H9 (cell line): ENCODE data around the gene TRIOBP. TPM values are rescaled to one million over a fixed set of nuclear protein-coding genes. Genes with fewer than 3 reads are reported as not detected.

ENCODE experiments used
- DNase-seq: peaks from one replicate; pipeline ENCODE4 v3.0.0-alpha.2; 2017
- H2AFZ ChIP-seq: one replicate; pipeline ENCODE4 v1.6.1; 2013; ENCODE audit warnings: mild to moderate bottlenecking, low read length, control low read depth, moderate library complexity
- H2AK5ac ChIP-seq: 2 replicates; pipeline ENCODE4 v1.6.1; 2013; ENCODE audit warnings: low read length, control low read depth, mixed read lengths; ENCODE audit not compliant: insufficient read length
- H2BK120ac ChIP-seq: one replicate; pipeline ENCODE4 v1.6.1; 2013; ENCODE audit warnings: low read depth, mild to moderate bottlenecking, low read length, control low read depth, inconsistent platforms; ENCODE audit not compliant: poor library complexity, severe bottlenecking
- H2BK12ac ChIP-seq: 2 replicates; pipeline ENCODE4 v1.6.1; 2013; ENCODE audit warnings: low read length, control low read depth, mixed read lengths, low read depth; ENCODE audit not compliant: insufficient read length
- H2BK15ac ChIP-seq: 2 replicates; pipeline ENCODE4 v1.6.1; 2013; ENCODE audit warnings: low read depth, low read length, control low read depth
- H2BK20ac ChIP-seq: one replicate; pipeline ENCODE4 v1.6.1; 2013; ENCODE audit warnings: low read depth, mild to moderate bottlenecking, low read length, control low read depth, inconsistent platforms; ENCODE audit not compliant: poor library complexity, severe bottlenecking
- H2BK5ac ChIP-seq: 2 replicates; pipeline ENCODE4 v1.6.1; 2013; ENCODE audit warnings: low read length, control low read depth, mixed read lengths; ENCODE audit not compliant: insufficient read length
- H3K14ac ChIP-seq: 2 replicates; pipeline ENCODE4 v1.6.1; 2013; ENCODE audit warnings: low read length, control low read depth; ENCODE audit not compliant: insufficient read depth
- H3K18ac ChIP-seq: 2 replicates; pipeline ENCODE4 v1.6.1; 2013; ENCODE audit warnings: low read depth, mild to moderate bottlenecking, mixed read lengths, low read length, control low read depth; ENCODE audit not compliant: insufficient read length
- H3K23ac ChIP-seq: 2 replicates; pipeline ENCODE4 v1.6.1; 2013; ENCODE audit warnings: low read length, control low read depth, mixed read lengths, low read depth; ENCODE audit not compliant: insufficient read length
- H3K23me2 ChIP-seq: 2 replicates; pipeline ENCODE4 v1.6.1; 2013; ENCODE audit warnings: low read depth, mild to moderate bottlenecking, mixed read lengths, low read length, control low read depth; ENCODE audit not compliant: insufficient read length, poor library complexity, severe bottlenecking
- H3K27ac ChIP-seq: 2 replicates; pipeline ENCODE4 v1.5.1; 2013; ENCODE audit warnings: low read length, control low read depth, mixed read lengths, low read depth; ENCODE audit not compliant: insufficient read length
- H3K27me3 ChIP-seq: 2 replicates; pipeline ENCODE4 v1.6.1; 2013; ENCODE audit warnings: low read length, control low read depth, inconsistent platforms; ENCODE audit not compliant: insufficient read depth
- H3K4ac ChIP-seq: 2 replicates; pipeline ENCODE4 v1.6.1; 2013; ENCODE audit warnings: low read depth, mild to moderate bottlenecking, control low read depth, inconsistent platforms, low read length, moderate library complexity
- H3K4me1 ChIP-seq: 2 replicates; pipeline ENCODE4 v1.6.1; 2013; ENCODE audit warnings: low read length, control low read depth, inconsistent platforms; ENCODE audit not compliant: insufficient read depth
- H3K4me2 ChIP-seq: 2 replicates; pipeline ENCODE4 v1.6.1; 2013; ENCODE audit warnings: low read length, control low read depth, mixed read lengths; ENCODE audit not compliant: insufficient read length, insufficient read depth
- H3K56ac ChIP-seq: 2 replicates; pipeline ENCODE4 v1.6.1; 2013; ENCODE audit warnings: low read depth, mild to moderate bottlenecking, mixed read lengths, low read length, control low read depth; ENCODE audit not compliant: insufficient read length
- H3K79me1 ChIP-seq: 2 replicates; pipeline ENCODE4 v1.6.1; 2013; ENCODE audit warnings: low read depth, mild to moderate bottlenecking, moderate library complexity, low read length, control low read depth, inconsistent platforms; ENCODE audit not compliant: insufficient read depth, poor library complexity, severe bottlenecking
- H3K79me2 ChIP-seq: 2 replicates; pipeline ENCODE4 v1.6.1; 2013; ENCODE audit warnings: low read length, control low read depth, inconsistent platforms; ENCODE audit not compliant: insufficient read depth
- H3K9ac ChIP-seq: 2 replicates; pipeline ENCODE4 v1.6.1; 2013; ENCODE audit warnings: low read length, control low read depth, mixed read lengths; ENCODE audit not compliant: insufficient read length; ENCODE audit errors: extremely low read depth
- H3K9me3 ChIP-seq: one replicate; pipeline ENCODE4 v1.6.1; 2013; ENCODE audit warnings: low read depth, low read length, inconsistent platforms; ENCODE audit not compliant: control insufficient read depth
- H3T11ph ChIP-seq: one replicate; pipeline ENCODE4 v1.6.1; 2013; ENCODE audit warnings: mild to moderate bottlenecking, low read length, control low read depth, inconsistent platforms
- H4K20me1 ChIP-seq: one replicate; pipeline ENCODE4 v1.6.1; 2013; ENCODE audit not compliant: control insufficient read depth, insufficient read length, insufficient read depth
- H4K5ac ChIP-seq: 2 replicates; pipeline ENCODE4 v1.6.1; 2013; ENCODE audit warnings: low read depth, mild to moderate bottlenecking, mixed read lengths, low read length, control low read depth; ENCODE audit not compliant: insufficient read length
- H4K8ac ChIP-seq: replicated peaks from 2 replicates; pipeline ENCODE4 v1.6.1; 2013; ENCODE audit warnings: low read length, control low read depth, mixed read lengths, low read depth; ENCODE audit not compliant: insufficient read length
- H4K91ac ChIP-seq: 2 replicates; pipeline ENCODE4 v1.6.1; 2013; ENCODE audit warnings: low read depth, mild to moderate bottlenecking, moderate library complexity, mixed read lengths, low read length, control low read depth; ENCODE audit not compliant: insufficient read length
- H3K27ac Mint-ChIP-seq, 3 experiments: 2 replicates in 2 of 3; 3 replicates in 1 of 3; pipeline ENCODE4 v1.8.0; 2020 to 2021; ENCODE audit warnings: mixed read lengths in 3 of 3, mild to moderate bottlenecking in 1 of 3, moderate library complexity in 1 of 3
- H3K27me3 Mint-ChIP-seq: 2 replicates; pipeline ENCODE4 v1.8.0; 2021; ENCODE audit warnings: low read depth, mild to moderate bottlenecking, moderate library complexity, mixed read lengths
- H3K36me3 Mint-ChIP-seq, 3 experiments: 2 replicates in 2 of 3; 3 replicates in 1 of 3; pipeline ENCODE4 v1.8.0; 2020 to 2021; ENCODE audit warnings: low read depth in 3 of 3, mixed read lengths in 3 of 3; ENCODE audit not compliant: insufficient read depth in 1 of 3
- H3K4me1 Mint-ChIP-seq, 2 experiments: 2 replicates each; pipeline ENCODE4 v1.8.0; 2020; ENCODE audit warnings: mixed read lengths in 2 of 2
- H3K4me3 Mint-ChIP-seq, 2 experiments: 2 replicates in 1 of 2; 3 replicates in 1 of 2; pipeline ENCODE4 v1.8.0; 2020 to 2021; ENCODE audit warnings: mild to moderate bottlenecking in 2 of 2, mixed read lengths in 2 of 2, moderate library complexity in 1 of 2
- H3K9me3 Mint-ChIP-seq, 2 experiments: 2 replicates in 1 of 2; 3 replicates in 1 of 2; pipeline ENCODE4 v1.8.0; 2020; ENCODE audit warnings: mild to moderate bottlenecking in 2 of 2, mixed read lengths in 2 of 2, moderate library complexity in 1 of 2
- WGBS: extraction: QIAGEN DNeasy Blood & Tissue Kit; methylation state at CpG from one replicate; pipeline ENCODE4 v1.1.7; 2013; ENCODE audit warnings: missing lambda C conversion rate, low lambda C conversion rate, mixed read lengths; ENCODE audit not compliant: insufficient read length; ENCODE audit errors: extremely low coverage; 5-methylcytosine and 5-hydroxymethylcytosine counted together
- total RNA-seq: library from RNA; stranded (reverse); gene quantifications from 2 replicates; pipeline ENCODE4 v1.2.1, GENCODE V29; 2021
- TF ChIP-seq, protein P1 (sequence below): fragments of 200-600 bp; sonication (generic); conservative IDR thresholded peaks from 3 replicates; pipeline ENCODE4 v1.8.0; 2021; ENCODE audit warnings: antibody characterized with exemption, mild to moderate bottlenecking

Gene TRIOBP
- total RNA-seq, 1 experiment from 2014 or later, result 52.7 TPM

DNA sequence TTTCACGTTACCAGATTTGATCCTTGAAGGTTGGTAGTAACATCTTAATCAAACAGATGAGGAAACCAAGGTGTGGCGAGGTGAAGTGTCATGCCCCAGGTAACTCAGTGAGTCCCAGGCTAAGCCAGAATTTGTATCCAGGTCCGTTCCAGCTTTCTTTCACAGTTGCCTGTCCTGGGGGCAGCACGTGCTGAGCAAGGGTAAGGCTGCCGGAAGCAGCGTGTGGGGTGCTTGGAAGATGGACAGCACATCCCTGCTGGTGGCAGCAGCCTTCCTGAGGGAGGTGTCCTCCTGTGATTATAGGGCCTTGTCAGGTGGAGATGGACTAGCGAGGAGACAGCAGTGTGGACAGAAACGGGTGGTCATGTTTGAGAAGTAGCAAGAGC, 50.9 kb downstream of the TRIOBP start:
- no peaks in the 10 kb centered on the region for H3K79me2 ChIP-seq
- H3K23ac ChIP-seq, result no peak overlapping the region
- H2BK20ac ChIP-seq, result no peak overlapping the region
- Mint-ChIP-seq H3K36me3 (peaks cover 3 to 19% (median 17%) of the 10 kb centered on the region in 3 experiments; a peak in 6 of 7 replicates), H3K27me3 (peaks cover 16% of the 10 kb centered on the region), H3K4me3 (peak overlapping the region; percentile 75 to 90; a peak in 4 of 5 replicates), H3K27ac (no peak overlapping the region), H3K4me1 (peaks cover 25 to 34% of the 10 kb centered on the region in 2 experiments), H3K9me3 (no peaks in the 10 kb centered on the region)
- no peak overlapping the region for H2BK12ac ChIP-seq
- no peak overlapping the region for H4K8ac ChIP-seq
- no peaks in the 10 kb centered on the region for H3K4me1 ChIP-seq
- no peak overlapping the region for H3K27ac ChIP-seq
- H3K4me2 ChIP-seq, result no peak overlapping the region
- no peaks in the 10 kb centered on the region for H4K20me1 ChIP-seq
- H3K9me3 ChIP-seq, result no peaks in the 10 kb centered on the region
- H3K79me1 ChIP-seq, result no peaks in the 10 kb centered on the region
- H3K9ac ChIP-seq, result no peak overlapping the region
- WGBS, result no CpG with 5 or more reads among the region's 8 CpGs
- DNase-seq, result no peak
- no peak overlapping the region for H2BK5ac ChIP-seq
- no peak overlapping the region for H2BK15ac ChIP-seq
- H3K56ac ChIP-seq, result no peak overlapping the region
- TF ChIP-seq, protein P1, sequence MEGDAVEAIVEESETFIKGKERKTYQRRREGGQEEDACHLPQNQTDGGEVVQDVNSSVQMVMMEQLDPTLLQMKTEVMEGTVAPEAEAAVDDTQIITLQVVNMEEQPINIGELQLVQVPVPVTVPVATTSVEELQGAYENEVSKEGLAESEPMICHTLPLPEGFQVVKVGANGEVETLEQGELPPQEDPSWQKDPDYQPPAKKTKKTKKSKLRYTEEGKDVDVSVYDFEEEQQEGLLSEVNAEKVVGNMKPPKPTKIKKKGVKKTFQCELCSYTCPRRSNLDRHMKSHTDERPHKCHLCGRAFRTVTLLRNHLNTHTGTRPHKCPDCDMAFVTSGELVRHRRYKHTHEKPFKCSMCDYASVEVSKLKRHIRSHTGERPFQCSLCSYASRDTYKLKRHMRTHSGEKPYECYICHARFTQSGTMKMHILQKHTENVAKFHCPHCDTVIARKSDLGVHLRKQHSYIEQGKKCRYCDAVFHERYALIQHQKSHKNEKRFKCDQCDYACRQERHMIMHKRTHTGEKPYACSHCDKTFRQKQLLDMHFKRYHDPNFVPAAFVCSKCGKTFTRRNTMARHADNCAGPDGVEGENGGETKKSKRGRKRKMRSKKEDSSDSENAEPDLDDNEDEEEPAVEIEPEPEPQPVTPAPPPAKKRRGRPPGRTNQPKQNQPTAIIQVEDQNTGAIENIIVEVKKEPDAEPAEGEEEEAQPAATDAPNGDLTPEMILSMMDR, result no peak
- H3K14ac ChIP-seq, result no peak overlapping the region
- H4K5ac ChIP-seq, result no peak overlapping the region
- H2AK5ac ChIP-seq, result no peak overlapping the region
- H3K4ac ChIP-seq, result no peak overlapping the region
- H4K91ac ChIP-seq, result no peak overlapping the region
- peaks cover 8% of the 10 kb centered on the region for H3K23me2 ChIP-seq
- peaks cover 6% of the 10 kb centered on the region; the same call in 1 of the 2 replicates for H3K27me3 ChIP-seq
- H2AFZ ChIP-seq, result no peak overlapping the region
- H2BK120ac ChIP-seq, result no peak overlapping the region
- H3K18ac ChIP-seq, result no peak overlapping the region
- no peak overlapping the region for H3T11ph ChIP-seq
